Stimulated activated naive CD8-positive, alpha-beta T cell treated with anti-CD3 and anti-CD28 coated beads, Interleukin-15, Interleukin-2, amounts not matched to agents 100 ng/mL and 50 ng/mL, for 24 hours (primary cell): ENCODE results near the gene DRG2.

Experiments
- H3K27ac Mint-ChIP-seq: one replicate; pipeline ENCODE4 v1.8.0; 2021; ENCODE audit warnings: mild to moderate bottlenecking, mixed read lengths
- H3K27me3 Mint-ChIP-seq: one replicate; pipeline ENCODE4 v1.8.0; 2021; ENCODE audit warnings: mixed read lengths
- H3K36me3 Mint-ChIP-seq: one replicate; pipeline ENCODE4 v1.8.0; 2021; ENCODE audit warnings: low read depth, mixed read lengths
- H3K4me1 Mint-ChIP-seq: one replicate; pipeline ENCODE4 v1.8.0; 2021; ENCODE audit warnings: low read depth, mixed read lengths
- H3K4me3 Mint-ChIP-seq: one replicate; pipeline ENCODE4 v1.8.0; 2021; ENCODE audit warnings: mild to moderate bottlenecking, mixed read lengths
- H3K9me3 Mint-ChIP-seq: one replicate; pipeline ENCODE4 v1.8.0; 2021; ENCODE audit warnings: mixed read lengths

DRG2 gene

GRCh38 chr17:18064053-18064452 lies 23.7 kb upstream of the DRG2 start:
- H3K4me3 Mint-ChIP-seq: no peak overlapping the region
- no peak overlapping the region for H3K27ac Mint-ChIP-seq
- H3K27me3 Mint-ChIP-seq: no peaks in the 10 kb centered on the region

DNA sequence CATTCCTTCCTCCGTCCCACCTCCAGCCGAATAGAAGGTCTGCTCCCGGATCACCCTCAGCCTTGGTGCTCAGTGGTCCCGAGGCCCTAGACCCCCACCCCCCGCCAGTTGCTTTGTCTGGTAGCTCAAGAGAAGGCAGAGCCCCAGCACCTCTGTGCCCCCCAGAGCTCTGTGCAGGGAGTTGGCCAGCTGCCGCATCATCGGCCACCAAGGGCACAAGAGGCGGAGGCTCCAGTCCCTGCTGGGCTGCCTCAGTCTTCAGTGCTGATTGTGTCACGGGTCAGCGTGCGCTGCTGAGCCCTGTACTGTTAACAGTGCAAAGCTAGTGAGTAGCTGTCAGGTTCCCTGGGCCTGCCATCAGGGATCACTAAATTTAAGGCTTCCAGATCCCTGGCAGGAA lies 22.2 kb upstream of the DRG2 start:
- H3K4me3 Mint-ChIP-seq: no peak overlapping the region
- H3K4me1 Mint-ChIP-seq: no peaks in the 10 kb centered on the region
- H3K27ac Mint-ChIP-seq: no peak overlapping the region
- no peaks in the 10 kb centered on the region for H3K27me3 Mint-ChIP-seq
- H3K36me3 Mint-ChIP-seq: peaks cover 4% of the 10 kb centered on the region
- no peaks in the 10 kb centered on the region for H3K9me3 Mint-ChIP-seq

More at GRCh38 chr17:18064053-18064452, 23.7 kb upstream of the DRG2 start:
- no peaks in the 10 kb centered on the region for H3K4me1 Mint-ChIP-seq
- H3K9me3 Mint-ChIP-seq: no peaks in the 10 kb centered on the region
- H3K36me3 Mint-ChIP-seq: peaks cover 10% of the 10 kb centered on the region

- Mint-ChIP-seq H3K4me1 (peaks cover 10% of the 10 kb centered on the region), H3K27me3 (no peaks in the 10 kb centered on the region), H3K4me3 (no peak overlapping the region), H3K9me3 (no peaks in the 10 kb centered on the region), H3K36me3 (peaks cover 4% of the 10 kb centered on the region), H3K27ac (no peak overlapping the region)
Observed at GRCh38 chr17:18066866-18067265, 20.9 kb upstream of the DRG2 start.

DNA sequence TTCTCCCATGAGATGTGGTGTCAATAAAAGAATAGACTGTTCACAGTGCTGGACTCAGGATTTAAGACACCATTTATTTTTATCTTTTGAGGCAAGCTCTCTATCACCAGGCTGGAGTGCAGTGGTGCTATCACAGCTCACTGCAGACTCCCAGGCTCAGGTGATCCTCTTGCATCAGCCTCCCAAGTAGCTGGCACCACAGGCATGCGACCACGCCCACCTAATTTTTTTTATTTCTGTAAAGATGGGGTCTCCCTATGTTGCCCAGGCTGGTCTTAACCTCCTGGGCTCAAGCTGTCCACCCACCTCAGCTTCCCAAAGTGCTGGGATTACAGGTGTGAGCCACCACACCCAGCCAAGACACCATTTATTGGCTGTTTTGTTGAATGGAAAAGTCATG lies 18.6 kb upstream of the DRG2 start:
- H3K27me3 Mint-ChIP-seq: no peaks in the 10 kb centered on the region
- H3K4me3 Mint-ChIP-seq: no peak overlapping the region

GRCh38 chr17:18070861-18071340 lies 16.8 kb upstream of the DRG2 start:
- no peak overlapping the region for H3K4me3 Mint-ChIP-seq
- peaks cover 10% of the 10 kb centered on the region for H3K4me1 Mint-ChIP-seq
- no peaks in the 10 kb centered on the region for H3K36me3 Mint-ChIP-seq
- H3K27me3 Mint-ChIP-seq: peaks cover 10% of the 10 kb centered on the region
- no peak overlapping the region for H3K27ac Mint-ChIP-seq
- H3K9me3 Mint-ChIP-seq: no peaks in the 10 kb centered on the region

More for the DNA sequence above, 18.6 kb upstream of the DRG2 start:
- Mint-ChIP-seq H3K36me3 (no peaks in the 10 kb centered on the region), H3K27ac (no peak overlapping the region), H3K9me3 (no peaks in the 10 kb centered on the region), H3K4me1 (peaks cover 10% of the 10 kb centered on the region)

DNA sequence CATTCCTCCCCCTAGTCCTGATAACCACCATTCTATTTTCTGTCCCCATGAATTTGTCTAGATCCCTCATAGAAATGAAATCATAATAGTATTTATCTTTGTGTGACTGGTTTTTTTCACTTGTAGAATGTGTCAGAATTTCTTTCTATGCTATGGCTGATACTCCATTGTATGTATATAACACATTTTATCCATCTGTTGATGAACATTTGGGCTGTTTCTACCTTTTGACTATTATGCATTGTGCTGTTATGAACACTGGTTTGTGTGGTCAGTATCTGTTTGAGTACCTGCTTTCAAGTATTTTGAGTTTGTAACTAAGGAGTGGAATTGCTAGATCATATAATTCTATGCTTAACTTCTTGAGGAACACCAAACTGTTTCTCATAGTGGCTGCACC lies 16.0 kb upstream of the DRG2 start:
- Mint-ChIP-seq H3K36me3 (no peaks in the 10 kb centered on the region), H3K27ac (no peak overlapping the region), H3K27me3 (peaks cover 10% of the 10 kb centered on the region), H3K4me1 (peaks cover 10% of the 10 kb centered on the region), H3K9me3 (no peaks in the 10 kb centered on the region), H3K4me3 (no peak overlapping the region)

DNA sequence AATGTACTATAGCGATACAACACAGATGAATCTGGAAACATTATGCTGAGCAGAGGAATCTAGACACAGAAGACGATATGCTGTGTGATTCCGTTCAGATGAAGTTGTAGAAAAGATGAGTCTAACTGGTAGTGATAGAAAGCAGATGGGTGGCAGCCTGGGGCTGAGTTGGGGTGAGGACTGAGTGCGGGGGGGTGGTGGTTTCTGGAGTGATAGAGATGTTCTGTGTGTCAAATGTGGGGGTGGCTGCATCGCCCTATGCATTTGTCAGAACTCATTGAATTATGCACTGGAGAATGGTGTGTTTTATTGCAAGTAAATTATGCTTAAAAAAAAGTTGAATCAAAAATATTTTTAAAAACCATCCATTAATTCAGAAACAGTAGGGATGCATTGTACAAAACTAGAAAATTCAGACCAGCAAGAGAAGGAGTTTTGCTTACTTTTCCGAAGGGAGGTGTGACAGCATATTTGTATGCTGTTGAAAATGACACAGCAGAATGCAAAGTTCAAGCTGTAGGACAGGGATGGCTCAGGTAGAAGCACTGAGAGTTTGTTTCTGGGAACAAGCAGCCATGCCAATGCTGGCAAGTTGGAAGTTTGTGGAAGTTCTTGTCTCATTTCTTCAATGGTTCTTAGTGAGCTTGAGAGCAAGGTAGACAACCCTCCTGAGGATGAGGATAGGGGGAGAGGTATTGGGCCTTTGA lies 13.0 kb upstream of the DRG2 start:
- no peak overlapping the region for H3K27ac Mint-ChIP-seq
- peaks cover 10% of the 10 kb centered on the region for H3K27me3 Mint-ChIP-seq
- no peaks in the 10 kb centered on the region for H3K9me3 Mint-ChIP-seq
- H3K4me1 Mint-ChIP-seq: peaks cover 10% of the 10 kb centered on the region
- H3K36me3 Mint-ChIP-seq: no peaks in the 10 kb centered on the region
- no peak overlapping the region for H3K4me3 Mint-ChIP-seq

- no peaks in the 10 kb centered on the region for H3K9me3 Mint-ChIP-seq
Observed at GRCh38 chr17:18076936-18077335, 10.8 kb upstream of the DRG2 start.

DNA sequence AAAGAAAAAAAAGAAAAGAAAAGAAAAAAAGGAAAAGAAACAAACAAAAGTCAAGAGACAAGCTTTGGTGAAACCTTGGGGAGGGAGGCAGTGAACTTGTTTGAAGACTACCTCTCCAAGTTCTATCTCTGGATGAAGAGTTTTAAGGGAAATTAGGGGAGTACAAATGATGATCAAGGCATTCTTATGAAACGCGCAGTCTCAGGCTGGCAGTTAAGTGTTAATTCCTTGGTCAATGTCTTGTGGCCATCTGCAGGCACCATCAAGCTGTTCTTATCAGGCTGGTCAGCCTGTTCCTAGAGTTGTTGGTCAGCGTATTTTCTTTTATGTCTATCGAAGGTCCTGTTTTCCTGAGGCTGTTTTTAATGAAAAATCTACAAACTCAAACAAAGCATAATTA lies 8.2 kb upstream of the DRG2 start:
- no peaks in the 10 kb centered on the region for H3K4me1 Mint-ChIP-seq
- H3K4me3 Mint-ChIP-seq: no peak overlapping the region
- no peak overlapping the region for H3K27ac Mint-ChIP-seq
- peaks cover 8% of the 10 kb centered on the region for H3K27me3 Mint-ChIP-seq
- H3K9me3 Mint-ChIP-seq: no peaks in the 10 kb centered on the region
- no peaks in the 10 kb centered on the region for H3K36me3 Mint-ChIP-seq

More at GRCh38 chr17:18076936-18077335, 10.8 kb upstream of the DRG2 start:
- no peak overlapping the region for H3K27ac Mint-ChIP-seq
- no peaks in the 10 kb centered on the region for H3K36me3 Mint-ChIP-seq
- no peak overlapping the region for H3K4me3 Mint-ChIP-seq
- peaks cover 10% of the 10 kb centered on the region for H3K27me3 Mint-ChIP-seq
- no peaks in the 10 kb centered on the region for H3K4me1 Mint-ChIP-seq

GRCh38 chr17:18084256-18084655 lies 3.5 kb upstream of the DRG2 start:
- Mint-ChIP-seq H3K9me3 (no peaks in the 10 kb centered on the region), H3K27ac (no peak overlapping the region)

DNA sequence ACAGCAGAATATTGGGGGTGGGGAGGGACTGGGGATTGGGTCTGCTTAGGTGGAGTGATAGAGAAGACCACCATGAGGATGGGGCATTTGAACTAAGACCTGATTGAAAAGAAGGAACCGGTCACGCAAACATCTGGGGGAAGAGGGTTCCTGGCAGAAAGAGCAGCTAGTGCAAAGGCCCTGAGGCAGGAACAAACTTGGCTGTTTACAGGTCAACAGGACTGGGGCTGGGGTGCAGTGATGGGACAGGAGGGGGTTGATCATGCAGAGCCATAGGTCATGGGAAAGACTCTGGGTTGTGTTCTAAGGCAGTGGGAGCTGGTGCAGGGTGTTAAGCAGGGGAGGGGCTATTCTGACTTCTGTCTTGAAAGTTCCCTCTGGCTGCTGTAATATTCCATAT lies 1.9 kb downstream of the DRG2 start:
- H3K36me3 Mint-ChIP-seq: peaks cover 34% of the 10 kb centered on the region
- H3K4me3 Mint-ChIP-seq: peak overlapping the region; percentile 98
- peaks cover 24% of the 10 kb centered on the region for H3K4me1 Mint-ChIP-seq
- no peaks in the 10 kb centered on the region for H3K9me3 Mint-ChIP-seq
- peak overlapping the region; percentile 54 for H3K27ac Mint-ChIP-seq
- no peaks in the 10 kb centered on the region for H3K27me3 Mint-ChIP-seq

More at GRCh38 chr17:18084256-18084655, 3.5 kb upstream of the DRG2 start:
- no peaks in the 10 kb centered on the region for H3K27me3 Mint-ChIP-seq
- H3K4me1 Mint-ChIP-seq: peaks cover 16% of the 10 kb centered on the region
- H3K36me3 Mint-ChIP-seq: no peaks in the 10 kb centered on the region
- H3K4me3 Mint-ChIP-seq: no peak overlapping the region

GRCh38 chr17:18093616-18094408 lies 6.1 kb downstream of the DRG2 start:
- Mint-ChIP-seq H3K4me1 (peaks cover 12% of the 10 kb centered on the region), H3K9me3 (no peaks in the 10 kb centered on the region), H3K27me3 (no peaks in the 10 kb centered on the region), H3K4me3 (no peak overlapping the region), H3K27ac (no peak overlapping the region), H3K36me3 (peaks cover 54% of the 10 kb centered on the region)

DNA sequence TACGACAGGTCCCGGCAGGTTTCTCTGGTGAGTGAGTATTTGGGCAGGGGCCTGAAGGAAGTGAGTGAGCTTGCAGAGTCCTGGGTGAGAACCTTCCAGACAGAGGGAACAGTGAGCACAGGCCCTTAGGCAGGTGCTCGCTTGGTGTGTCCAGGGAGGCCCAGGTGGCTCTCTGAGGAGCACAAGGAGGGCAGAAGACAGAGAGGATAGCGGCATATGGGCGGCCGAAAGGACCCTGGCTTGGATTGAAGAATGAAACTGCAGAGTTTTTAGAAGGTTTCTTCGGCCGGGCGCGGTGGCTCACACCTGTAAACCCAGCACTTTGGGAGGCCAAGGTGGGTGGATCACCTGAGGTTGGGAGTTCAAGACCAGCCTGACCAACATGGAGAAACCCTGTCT lies 6.7 kb downstream of the DRG2 start:
- Mint-ChIP-seq H3K36me3 (peaks cover 59% of the 10 kb centered on the region), H3K4me1 (peaks cover 6% of the 10 kb centered on the region), H3K27me3 (no peaks in the 10 kb centered on the region), H3K9me3 (no peaks in the 10 kb centered on the region), H3K27ac (no peak overlapping the region), H3K4me3 (no peak overlapping the region)

DNA sequence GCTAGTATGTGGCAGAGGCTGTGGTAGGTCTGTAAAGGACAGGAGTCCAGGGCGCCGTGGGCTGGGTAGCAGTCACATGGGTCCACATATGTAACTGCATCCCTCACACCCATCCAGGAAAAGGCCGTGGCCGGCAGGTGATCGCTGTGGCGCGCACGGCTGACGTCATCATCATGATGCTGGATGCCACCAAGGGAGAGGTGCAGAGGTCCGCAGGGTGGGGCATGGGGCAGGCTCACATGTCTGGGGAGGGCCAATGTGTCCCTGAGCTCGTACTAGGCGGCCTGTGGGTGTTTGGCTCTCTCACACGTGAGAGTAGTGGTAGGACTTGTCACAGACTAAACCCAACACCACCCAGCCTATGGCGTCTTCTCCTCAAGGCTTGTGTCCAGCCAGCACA lies 11.8 kb downstream of the DRG2 start:
- Mint-ChIP-seq H3K4me1 (peaks cover 3% of the 10 kb centered on the region), H3K27ac (no peak overlapping the region), H3K36me3 (peaks cover 32% of the 10 kb centered on the region)

GRCh38 chr17:18100616-18101015 lies 12.9 kb downstream of the DRG2 start:
- no peak overlapping the region for H3K4me3 Mint-ChIP-seq
- H3K27ac Mint-ChIP-seq: no peak overlapping the region
- no peaks in the 10 kb centered on the region for H3K27me3 Mint-ChIP-seq
- peaks cover 3% of the 10 kb centered on the region for H3K4me1 Mint-ChIP-seq
- H3K36me3 Mint-ChIP-seq: peaks cover 30% of the 10 kb centered on the region
- no peaks in the 10 kb centered on the region for H3K9me3 Mint-ChIP-seq

More for the DNA sequence above, 11.8 kb downstream of the DRG2 start:
- H3K27me3 Mint-ChIP-seq: no peaks in the 10 kb centered on the region
- no peak overlapping the region for H3K4me3 Mint-ChIP-seq
- H3K9me3 Mint-ChIP-seq: no peaks in the 10 kb centered on the region
